ENCODE data around the gene CHCHD4. TPM values are rescaled to one million over a fixed set of nuclear protein-coding genes. Genes with fewer than 3 reads are reported as not detected.

CHCHD4 gene
- total RNA-seq, 4 donors from 2014 or later, result 4.2 to 17.8 (median 16.3) TPM

GRCh38 chr3:14150078-14150477, 25.4 kb upstream of the CHCHD4 start:
- WGBS, 2 donors, result 97 to 100% methylated on average over 6 to 9 of the region's 9 CpGs
- Histone ChIP-seq H3K27me3 (no peaks in the 10 kb centered on the region), H3K9me3 (no peaks in the 10 kb centered on the region), H3K36me3 (peaks cover 6 to 96% (median 9%) of the 10 kb centered on the region in 3 donors), H3K27ac (no peak overlapping the region), H3K4me1 (peaks cover 11 to 25% (median 18%) of the 10 kb centered on the region in 3 donors), H3K4me3 (no peak overlapping the region)
- intact Hi-C loops (cut with DNase I), result no loop called here
- DNase-seq, result no peak
- TF ChIP-seq POLR2A (IDR thresholded peaks at IDR 0.05), result no peak
- TF ChIP-seq CTCF (IDR thresholded peaks at IDR 0.05), result no peak

DNA sequence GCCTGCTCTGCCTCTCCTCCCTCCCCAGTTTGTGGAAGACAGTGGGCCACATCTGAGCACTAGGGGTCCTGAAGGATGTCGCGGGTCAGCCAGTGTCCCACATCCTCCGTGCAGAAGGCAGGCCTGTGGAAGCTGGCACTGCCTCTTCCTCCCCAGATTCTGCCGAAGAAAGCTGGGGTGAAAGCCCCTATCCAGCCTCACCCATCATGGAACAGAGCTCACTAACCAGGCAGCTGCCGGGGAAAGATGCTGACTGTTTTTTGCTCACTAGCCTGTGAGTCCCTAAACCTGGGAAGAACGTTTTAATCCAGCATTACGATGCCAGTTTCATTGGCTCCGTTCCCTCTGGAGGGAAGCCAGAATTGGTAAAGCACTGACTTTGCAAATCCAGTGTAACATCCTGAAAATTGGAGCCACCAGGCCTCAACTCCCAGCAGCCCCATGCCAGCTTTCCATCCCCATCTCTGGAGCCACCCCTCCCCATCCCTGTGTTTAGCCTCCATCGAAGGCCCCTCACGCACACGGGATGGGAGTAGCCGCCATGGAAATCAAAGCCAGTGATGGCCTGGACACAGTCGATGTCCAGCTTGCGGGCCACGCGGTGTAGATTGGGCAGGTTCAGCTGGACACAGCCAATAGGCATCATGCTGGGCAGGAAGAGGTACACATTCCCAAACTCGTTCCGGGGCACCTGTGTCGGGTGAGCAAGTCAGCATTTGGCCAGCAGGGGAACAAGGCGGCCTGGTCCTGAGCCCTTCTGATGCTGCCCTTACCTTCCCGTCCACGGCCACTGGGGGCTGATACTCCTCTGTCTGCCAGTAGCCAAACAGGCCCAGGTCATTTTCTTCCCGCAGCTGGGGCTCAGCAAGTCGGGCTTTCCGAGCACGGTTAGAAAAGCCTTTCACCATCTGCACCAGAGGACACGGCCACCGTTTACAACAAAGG, 23.6 kb upstream of the CHCHD4 start:
- TF ChIP-seq POLR2A (IDR thresholded peaks at IDR 0.05) (no peak), CTCF (IDR thresholded peaks at IDR 0.05) (peak in 1 of 6 experiments; percentile 26)
- Histone ChIP-seq H3K36me3 (peaks cover 6 to 79% (median 9%) of the 10 kb centered on the region in 3 donors), H3K9me3 (no peaks in the 10 kb centered on the region), H3K4me3 (no peak overlapping the region), H3K4me1 (peaks cover 21 to 43% (median 33%) of the 10 kb centered on the region in 3 donors), H3K27me3 (no peaks in the 10 kb centered on the region), H3K27ac (peak overlapping the region in 2 of 4 donors; percentile 43 to 88)
- intact Hi-C loops (cut with DNase I), result no loop called here
- DNase-seq, result no peak
- 67 to 95% methylated on average over 4 to 9 of the region's 28 CpGs for WGBS, 2 donors

DNA sequence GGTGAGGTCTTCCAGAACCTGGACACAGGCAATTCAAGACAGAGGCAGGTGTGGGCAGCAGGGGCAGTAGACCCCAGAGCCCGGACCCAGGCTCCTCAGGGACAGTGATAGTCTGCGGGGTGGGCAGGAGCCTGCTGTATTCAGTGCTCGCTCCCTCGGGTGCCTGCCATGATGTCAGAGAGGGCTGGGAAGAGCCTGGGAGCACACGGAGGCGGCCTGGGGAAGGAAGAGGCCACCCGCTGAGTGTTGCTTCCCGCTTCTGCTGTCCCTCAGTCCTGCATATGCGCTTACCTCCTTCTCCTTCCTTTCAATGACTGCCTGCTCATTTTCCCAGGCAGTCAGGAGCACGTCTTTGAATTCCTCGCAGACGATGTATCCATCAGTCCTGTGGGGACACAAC, 22.9 kb upstream of the CHCHD4 start:
- 79 to 87% methylated on average over 12 of the region's 12 CpGs for WGBS, 2 donors
- peak overlapping the region in 2 of 4 donors; percentile 43 to 88 for H3K27ac ChIP-seq
- H3K9me3 ChIP-seq, result no peaks in the 10 kb centered on the region
- H3K4me3 ChIP-seq, result no peak overlapping the region
- TF ChIP-seq POLR2A (IDR thresholded peaks at IDR 0.05), result no peak
- no peak for TF ChIP-seq CTCF (IDR thresholded peaks at IDR 0.05)
- H3K27me3 ChIP-seq, result no peaks in the 10 kb centered on the region
- no peak for DNase-seq
- H3K36me3 ChIP-seq, result peaks cover 6 to 78% (median 9%) of the 10 kb centered on the region in 3 donors
- H3K4me1 ChIP-seq, result peaks cover 21 to 50% (median 40%) of the 10 kb centered on the region in 3 donors
- intact Hi-C loops (cut with DNase I), result no loop called here

- Histone ChIP-seq H3K4me3 (no peak overlapping the region), H3K9me3 (no peaks in the 10 kb centered on the region), H3K36me3 (peaks cover 6 to 78% (median 13%) of the 10 kb centered on the region in 3 donors), H3K27me3 (no peaks in the 10 kb centered on the region), H3K4me1 (peaks cover 21 to 55% (median 46%) of the 10 kb centered on the region in 3 donors), H3K27ac (peak overlapping the region in 3 of 4 donors; percentile 77 to 93 (median 88))
- no peak for DNase-seq
- TF ChIP-seq CTCF (IDR thresholded peaks at IDR 0.05) (no peak), POLR2A (IDR thresholded peaks at IDR 0.05) (no peak)
- WGBS, 2 donors, result 82 to 83% methylated on average over 5 of the region's 5 CpGs
- intact Hi-C loops (cut with DNase I), result no loop called here
Measured at GRCh38 chr3:14147066-14147435, 22.4 kb upstream of the CHCHD4 start.

Measured in esophagus squamous epithelium (tissue), 5 donors.